ENCODE data around the gene C2orf42. TPM values are rescaled to one million over a fixed set of nuclear protein-coding genes. Genes with fewer than 3 reads are reported as not detected.

C2orf42 gene
- total RNA-seq, 1 experiment from 2014 or later: 17.1 TPM

DNA sequence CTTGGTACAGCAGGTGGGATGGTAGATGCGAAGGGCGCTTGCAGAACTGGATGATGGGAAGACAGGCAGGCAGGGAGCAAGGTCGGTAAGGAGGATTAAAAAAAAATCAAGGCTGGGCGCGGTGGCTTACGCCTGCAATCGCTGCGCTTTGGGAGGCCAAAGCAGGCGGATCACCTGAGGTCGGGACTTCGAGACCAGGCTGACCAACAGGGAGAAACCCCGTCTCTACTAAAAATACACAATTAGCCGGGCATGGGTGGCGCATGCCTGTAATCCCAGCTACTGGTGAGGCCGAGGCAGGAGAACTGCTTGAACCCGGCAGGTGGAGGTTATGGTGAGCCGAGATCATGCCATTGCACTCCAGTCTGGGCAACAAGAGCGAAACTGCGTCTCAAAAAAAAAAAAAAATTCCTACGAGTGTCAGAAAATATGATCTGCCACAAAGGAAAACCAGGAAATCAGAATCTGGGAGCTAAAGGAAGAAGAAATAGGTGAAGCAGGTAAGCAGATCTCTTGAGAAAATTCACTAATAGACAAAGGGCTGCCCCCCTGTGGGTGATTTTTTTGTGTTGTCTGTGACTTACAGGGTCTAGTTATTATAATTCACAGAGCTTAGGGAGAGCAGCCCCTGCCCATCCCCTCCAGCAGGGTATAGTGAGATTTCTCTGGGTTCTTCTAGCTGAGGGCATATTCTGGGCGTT, 46.2 kb downstream of the C2orf42 start:
- no peaks in the 10 kb centered on the region for H3F3A ChIP-seq (ENCODE audit: low read length, unreplicated experiment)
- H3K4me2 ChIP-seq (ENCODE audit: low read length): no peak overlapping the region
- peaks cover 23% of the 10 kb centered on the region for H3K4me1 ChIP-seq (ENCODE audit: insufficient read depth, low read length)
- H3K9ac ChIP-seq (ENCODE audit: low read length): no peak overlapping the region
- ATAC-seq (no peak), DNase-seq (no peak)
- H3K36me3 ChIP-seq (ENCODE audit: low read depth, low read length): no peaks in the 10 kb centered on the region
- no peaks in the 10 kb centered on the region for H3K9me2 ChIP-seq (replicated peaks; ENCODE audit: low read length)
- BruUV-seq (replicated peaks): no TSS peak
- intact Hi-C loops (cut with micrococcal nuclease): no loop called here
- no peak overlapping the region for H3K27ac ChIP-seq (ENCODE audit: low read length)
- no peak overlapping the region for H3K4me3 ChIP-seq (ENCODE audit: low read length)
- H3K79me2 ChIP-seq (ENCODE audit: low read length): peaks cover 6% of the 10 kb centered on the region; the same call in 1 of the 2 replicates
- H3K9me3 ChIP-seq (ENCODE audit: low read length): no peaks in the 10 kb centered on the region
- H4K20me1 ChIP-seq (ENCODE audit: low read length): no peaks in the 10 kb centered on the region
- POLR2A ChIA-PET (ENCODE audit: unreplicated experiment): interaction anchor here (0.5 kb wide), 1 partner anchor 46 kb away, joined by 4 read pairs; the partner anchor contains the start of gene C2orf42
- H3K27me3 ChIP-seq (ENCODE audit: low read length): no peaks in the 10 kb centered on the region
- H2AFZ ChIP-seq (ENCODE audit: low read length): no peak overlapping the region
- CTCF ChIA-PET: interaction anchor here (0.6 to 1.1 kb wide), 2 partner anchors 230 to 529 kb away, joined by 3 to 5 read pairs; no protein-coding TSS in a partner anchor
- TF ChIP-seq EZH2phosphoT487 (IDR thresholded peaks at IDR 0.05; ENCODE audit: borderline replicate concordance, low read length) (no peak), EZH2 (IDR thresholded peaks at IDR 0.05; ENCODE audit: low read length, unreplicated experiment) (no peak)
- TF ChIP-seq, protein P1, sequence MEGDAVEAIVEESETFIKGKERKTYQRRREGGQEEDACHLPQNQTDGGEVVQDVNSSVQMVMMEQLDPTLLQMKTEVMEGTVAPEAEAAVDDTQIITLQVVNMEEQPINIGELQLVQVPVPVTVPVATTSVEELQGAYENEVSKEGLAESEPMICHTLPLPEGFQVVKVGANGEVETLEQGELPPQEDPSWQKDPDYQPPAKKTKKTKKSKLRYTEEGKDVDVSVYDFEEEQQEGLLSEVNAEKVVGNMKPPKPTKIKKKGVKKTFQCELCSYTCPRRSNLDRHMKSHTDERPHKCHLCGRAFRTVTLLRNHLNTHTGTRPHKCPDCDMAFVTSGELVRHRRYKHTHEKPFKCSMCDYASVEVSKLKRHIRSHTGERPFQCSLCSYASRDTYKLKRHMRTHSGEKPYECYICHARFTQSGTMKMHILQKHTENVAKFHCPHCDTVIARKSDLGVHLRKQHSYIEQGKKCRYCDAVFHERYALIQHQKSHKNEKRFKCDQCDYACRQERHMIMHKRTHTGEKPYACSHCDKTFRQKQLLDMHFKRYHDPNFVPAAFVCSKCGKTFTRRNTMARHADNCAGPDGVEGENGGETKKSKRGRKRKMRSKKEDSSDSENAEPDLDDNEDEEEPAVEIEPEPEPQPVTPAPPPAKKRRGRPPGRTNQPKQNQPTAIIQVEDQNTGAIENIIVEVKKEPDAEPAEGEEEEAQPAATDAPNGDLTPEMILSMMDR (conservative IDR thresholded peaks at IDR 0.05; ENCODE audit: low read depth, low read length): no peak

DNA sequence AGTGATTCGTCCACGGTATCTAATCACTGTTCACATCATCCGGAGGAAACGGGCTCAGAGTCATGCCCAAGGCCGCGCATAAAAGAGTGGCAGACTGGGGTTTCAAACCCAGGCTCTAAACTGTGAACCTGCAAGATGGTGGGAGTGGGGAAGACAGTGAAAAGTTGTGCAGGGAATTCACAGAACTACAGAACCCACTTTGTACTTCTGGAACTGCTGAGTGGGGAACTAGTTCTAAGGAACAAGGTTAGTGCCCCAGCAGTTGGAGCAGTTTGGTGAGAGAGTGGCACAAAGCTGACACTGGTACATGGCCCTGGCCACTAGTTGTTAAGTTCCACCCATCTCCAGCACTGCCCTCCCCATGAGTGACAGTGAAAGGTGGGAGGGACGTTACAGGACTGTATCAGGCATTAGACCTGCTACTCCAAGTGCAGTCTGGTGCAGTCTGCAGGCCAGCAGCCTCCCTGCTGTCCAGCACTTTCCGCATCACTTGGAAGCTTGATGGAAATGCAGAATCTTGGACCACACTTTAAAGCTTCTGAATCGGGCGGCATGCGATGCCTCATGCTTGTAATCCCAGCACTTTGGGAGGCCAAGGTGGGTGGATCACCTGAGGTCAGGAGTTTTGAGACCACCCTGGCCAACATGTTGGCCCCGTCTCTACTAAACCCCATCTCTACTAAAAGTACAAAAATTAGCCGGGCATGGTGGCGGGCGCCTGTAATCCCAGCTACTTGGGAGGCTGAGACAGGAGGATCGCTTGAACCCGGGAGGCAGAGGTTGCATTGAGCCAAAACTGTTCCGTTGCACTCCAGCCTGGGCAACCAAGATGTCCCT, 47.3 kb downstream of the C2orf42 start:
- TF ChIP-seq, protein P1 (conservative IDR thresholded peaks at IDR 0.05; ENCODE audit: low read depth, low read length): no peak
- TF ChIP-seq EZH2 (IDR thresholded peaks at IDR 0.05; ENCODE audit: low read length, unreplicated experiment): no peak
- no peak for TF ChIP-seq EZH2phosphoT487 (IDR thresholded peaks at IDR 0.05; ENCODE audit: borderline replicate concordance, low read length)
- Histone ChIP-seq H3K9me3 (ENCODE audit: low read length) (no peaks in the 10 kb centered on the region), H2AFZ (ENCODE audit: low read length) (peak overlapping the region; percentile 85), H3K9ac (ENCODE audit: low read length) (peak overlapping the region; percentile 78), H3K27ac (ENCODE audit: low read length) (peak overlapping the region; percentile 55), H3F3A (ENCODE audit: low read length, unreplicated experiment) (no peaks in the 10 kb centered on the region), H3K4me1 (ENCODE audit: insufficient read depth, low read length) (peaks cover 23% of the 10 kb centered on the region), H3K4me3 (ENCODE audit: low read length) (peak overlapping the region; percentile 67; the same call in 1 of the 2 replicates), H4K20me1 (ENCODE audit: low read length) (no peaks in the 10 kb centered on the region), H3K27me3 (ENCODE audit: low read length) (no peaks in the 10 kb centered on the region), H3K4me2 (ENCODE audit: low read length) (peak overlapping the region; percentile 90), H3K9me2 (replicated peaks; ENCODE audit: low read length) (no peaks in the 10 kb centered on the region), H3K36me3 (ENCODE audit: low read depth, low read length) (no peaks in the 10 kb centered on the region), H3K79me2 (ENCODE audit: low read length) (peaks cover 6% of the 10 kb centered on the region; the same call in 1 of the 2 replicates)
- ATAC-seq (peak; percentile 35), DNase-seq (peak; percentile 57)
- ChIA-PET POLR2A (ENCODE audit: unreplicated experiment) (interaction anchor here (0.6 kb wide), 1 partner anchor 230 kb away, joined by 3 read pairs; no protein-coding TSS in a partner anchor), CTCF (interaction anchor here (0.6 kb wide), 1 partner anchor 229 kb away, joined by 3 read pairs; no protein-coding TSS in a partner anchor)
- intact Hi-C loops (cut with micrococcal nuclease): loop anchor here (2.0 kb wide), 1 partner anchor 55 kb away; no protein-coding TSS in a partner anchor
- no TSS peak for BruUV-seq (replicated peaks)
